ENCODE measurements around the gene SMU1.

The SMU1 gene

GRCh38 chr9:33022755-33023154 is 53.7 kb downstream of the SMU1 start:
- no peak for DNase-seq
- no peak for TF ChIP-seq CTCF (IDR thresholded peaks at IDR 0.05)
- Mint-ChIP-seq H3K4me3 (peak overlapping the region; percentile 98), H3K36me3 (ENCODE audit: low read depth) (peaks cover 65% of the 10 kb centered on the region), H3K9me3 (no peaks in the 10 kb centered on the region), H3K4me1 (peaks cover 55% of the 10 kb centered on the region), H3K27ac (no peak overlapping the region), H3K27me3 (ENCODE audit: low read depth, poor library complexity) (peaks cover 5% of the 10 kb centered on the region)

- Mint-ChIP-seq H3K36me3 (ENCODE audit: low read depth) (peaks cover 65% of the 10 kb centered on the region), H3K9me3 (no peaks in the 10 kb centered on the region), H3K4me1 (peaks cover 53% of the 10 kb centered on the region), H3K4me3 (peak overlapping the region; percentile 56), H3K27me3 (ENCODE audit: low read depth, poor library complexity) (peaks cover 5% of the 10 kb centered on the region), H3K27ac (no peak overlapping the region)
- TF ChIP-seq CTCF (IDR thresholded peaks at IDR 0.05) = no peak
- no peak for DNase-seq
These were observed 54.2 kb downstream of the SMU1 start for GRCh38 chr9:33022303-33022702.

GRCh38 chr9:33019797-33020196 is 56.7 kb downstream of the SMU1 start:
- TF ChIP-seq CTCF (IDR thresholded peaks at IDR 0.05) = no peak
- Mint-ChIP-seq H3K9me3 (no peaks in the 10 kb centered on the region), H3K27ac (no peak overlapping the region), H3K36me3 (ENCODE audit: low read depth) (peaks cover 50% of the 10 kb centered on the region), H3K27me3 (ENCODE audit: low read depth, poor library complexity) (no peaks in the 10 kb centered on the region), H3K4me3 (no peak overlapping the region), H3K4me1 (peaks cover 37% of the 10 kb centered on the region)
- no peak for DNase-seq

- H3K4me1 Mint-ChIP-seq = peaks cover 18% of the 10 kb centered on the region
- H3K4me3 Mint-ChIP-seq = no peak overlapping the region
- H3K36me3 Mint-ChIP-seq (ENCODE audit: low read depth) = peaks cover 37% of the 10 kb centered on the region
- no peak for DNase-seq
- TF ChIP-seq CTCF (IDR thresholded peaks at IDR 0.05) = no peak
- peak overlapping the region; percentile 72 for H3K27ac Mint-ChIP-seq
- no peaks in the 10 kb centered on the region for H3K9me3 Mint-ChIP-seq
- H3K27me3 Mint-ChIP-seq (ENCODE audit: low read depth, poor library complexity) = no peaks in the 10 kb centered on the region
These were observed 59.0 kb downstream of the SMU1 start for GRCh38 chr9:33017283-33018041.

- Mint-ChIP-seq H3K4me1 (no peaks in the 10 kb centered on the region), H3K4me3 (no peak overlapping the region), H3K36me3 (ENCODE audit: low read depth) (peaks cover 27% of the 10 kb centered on the region), H3K9me3 (no peaks in the 10 kb centered on the region), H3K27me3 (ENCODE audit: low read depth, poor library complexity) (peaks cover 6% of the 10 kb centered on the region), H3K27ac (no peak overlapping the region)
- DNase-seq = no peak
- no peak for TF ChIP-seq CTCF (IDR thresholded peaks at IDR 0.05)
These were observed 61.8 kb downstream of the SMU1 start for GRCh38 chr9:33014665-33015014.

Measured in nephron progenitor cell (in vitro differentiated cells).